HG03066 (cell line): Measurements from ENCODE around the gene CXXC1.
"Not testable (repeated sequence)": the region's sequence is repeated elsewhere in the genome, so short reads cannot be mapped to it uniquely, and the experiment has no call there.

Experiments
- ATAC-seq: cut with Tn5 transposase; IDR thresholded peaks from one replicate; pipeline ENCODE4 v1.9.1; 2021; ENCODE audit warnings: low read depth; ENCODE audit not compliant: unreplicated experiment

Gene CXXC1

DNA sequence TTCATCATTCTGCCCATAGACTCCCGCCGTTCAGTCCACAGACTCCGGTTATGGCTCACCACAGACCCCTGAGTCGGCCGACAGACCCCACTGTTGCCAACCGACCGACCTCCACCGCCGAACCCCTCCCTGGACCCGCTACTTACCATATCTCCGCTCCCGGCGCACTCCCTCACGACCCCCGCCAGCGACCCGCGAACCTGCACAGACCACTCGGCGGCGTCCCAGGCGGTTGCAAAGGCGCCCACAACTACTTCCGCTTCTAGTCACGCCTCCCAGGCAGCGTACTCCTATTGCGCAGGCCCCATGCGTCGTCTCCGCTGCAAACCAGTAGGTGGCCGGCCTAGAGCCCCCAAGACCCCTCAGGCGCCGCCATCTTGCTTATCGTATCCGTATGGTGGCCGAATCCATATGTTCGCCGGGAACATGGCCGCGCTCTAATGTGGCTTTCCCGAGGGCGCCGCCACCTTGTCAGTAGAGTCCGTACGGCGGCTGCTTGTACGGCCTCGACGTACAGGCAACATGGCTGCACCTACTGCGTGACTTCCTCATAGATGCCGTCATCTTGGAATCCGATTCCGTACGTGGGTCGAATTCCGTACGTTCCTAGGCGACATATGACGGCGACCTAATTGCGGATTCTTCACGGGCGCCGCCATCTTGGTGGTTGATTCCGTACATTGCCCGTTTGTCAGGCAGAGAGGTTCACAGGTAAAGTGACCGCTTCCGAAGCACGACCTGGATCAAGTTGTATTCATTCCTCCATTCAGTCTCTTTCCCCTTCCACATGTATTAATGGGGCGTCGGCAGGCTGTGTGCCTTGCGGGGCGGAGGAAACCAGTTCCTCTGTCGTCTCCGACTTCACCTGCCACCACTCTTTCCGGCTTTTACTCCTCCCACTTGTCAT, at the start of gene CXXC1:
Gene CXXC1, minus strand, starts transcription at position 252 of the 907 bp plus-strand sequence. Its CDS starts 103 bp downstream, at position 149.
- ATAC-seq, result peak; percentile 91

DNA sequence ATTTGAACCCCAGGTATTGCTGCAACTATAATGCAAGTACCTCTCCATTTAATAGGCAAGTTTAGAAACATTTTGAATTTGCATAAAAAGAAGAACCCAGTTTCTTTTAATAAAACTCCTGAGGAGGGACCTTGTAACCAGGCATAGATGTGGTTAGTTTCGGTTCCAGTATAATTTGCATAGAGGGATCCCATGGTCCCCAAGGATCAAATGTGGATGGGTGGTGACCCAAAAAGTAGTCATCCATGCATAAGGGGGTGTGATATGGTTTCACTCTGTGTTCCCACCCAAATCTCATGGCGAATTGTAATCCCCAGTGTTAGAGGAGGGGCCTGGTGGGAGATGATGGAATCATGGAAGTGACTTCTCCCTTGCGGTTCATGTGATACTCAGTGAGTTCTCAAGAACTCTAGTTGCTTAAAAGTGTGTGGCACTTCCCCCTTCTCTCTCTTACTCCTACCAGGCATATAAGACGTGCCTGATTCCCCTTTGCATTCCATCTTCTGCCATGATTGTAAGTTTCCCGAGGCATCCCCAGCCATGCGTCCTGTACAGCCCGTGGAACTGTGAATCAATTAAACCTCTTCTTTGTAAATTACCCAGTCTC, 47.2 kb upstream of the CXXC1 start:
- peak; percentile 81 for ATAC-seq

DNA sequence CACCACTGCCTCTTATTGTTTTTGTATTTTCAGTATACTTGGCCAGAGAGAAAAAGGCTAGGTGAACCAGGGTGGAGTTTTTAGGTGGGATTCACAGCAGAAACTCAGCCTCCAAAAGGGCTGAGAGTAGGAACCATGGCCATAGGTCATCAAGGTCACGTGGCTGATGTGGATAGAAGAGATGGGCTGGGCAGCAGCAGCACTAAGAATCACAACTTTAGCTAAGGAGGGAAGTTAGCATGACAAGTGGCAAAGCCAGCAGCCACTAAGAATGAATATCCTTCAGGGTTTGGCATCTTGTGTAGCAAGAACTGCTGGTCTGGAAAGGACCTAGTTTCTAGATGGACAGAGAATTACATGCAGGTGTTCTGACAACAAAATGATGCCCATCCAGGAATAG, 44.2 kb upstream of the CXXC1 start:
- no peak for ATAC-seq

DNA sequence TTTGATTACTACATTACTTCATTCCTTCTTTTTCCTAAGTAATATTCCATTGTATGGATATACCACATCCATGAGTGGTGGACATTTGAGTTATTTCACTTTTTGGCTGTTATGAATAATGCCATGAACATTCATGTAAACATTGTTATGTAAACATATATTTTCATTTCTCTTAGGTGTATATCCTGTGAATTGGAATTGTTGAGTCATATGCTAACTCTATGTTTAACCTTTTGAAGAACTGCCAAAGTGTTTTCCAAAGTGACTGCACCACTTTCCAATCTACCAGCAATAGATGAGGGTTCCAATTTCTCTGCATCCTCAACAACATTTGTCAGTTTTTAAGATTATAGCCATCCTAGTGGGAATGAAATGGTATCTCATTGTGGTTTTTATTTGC, 42.7 kb upstream of the CXXC1 start:
- ATAC-seq, result no peak

DNA sequence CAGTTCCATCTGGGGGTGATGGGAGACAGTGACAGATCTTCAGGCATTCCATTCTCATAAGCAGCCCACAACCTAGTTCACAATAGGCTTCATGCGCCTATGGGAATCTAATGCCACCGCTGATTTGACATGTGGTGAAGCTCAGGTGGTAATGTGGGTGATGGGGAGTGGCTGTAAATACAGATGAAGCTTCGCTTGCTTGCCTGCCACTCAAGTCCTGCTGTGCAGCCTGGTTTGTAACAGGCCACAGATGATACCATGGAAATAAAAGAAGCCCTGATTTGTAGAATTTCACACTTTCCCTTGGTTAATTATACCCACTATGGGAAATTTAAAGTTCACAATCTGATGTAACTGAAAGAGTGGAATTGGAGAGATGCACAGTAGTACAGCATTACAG, 40.5 kb upstream of the CXXC1 start:
- no peak for ATAC-seq

DNA sequence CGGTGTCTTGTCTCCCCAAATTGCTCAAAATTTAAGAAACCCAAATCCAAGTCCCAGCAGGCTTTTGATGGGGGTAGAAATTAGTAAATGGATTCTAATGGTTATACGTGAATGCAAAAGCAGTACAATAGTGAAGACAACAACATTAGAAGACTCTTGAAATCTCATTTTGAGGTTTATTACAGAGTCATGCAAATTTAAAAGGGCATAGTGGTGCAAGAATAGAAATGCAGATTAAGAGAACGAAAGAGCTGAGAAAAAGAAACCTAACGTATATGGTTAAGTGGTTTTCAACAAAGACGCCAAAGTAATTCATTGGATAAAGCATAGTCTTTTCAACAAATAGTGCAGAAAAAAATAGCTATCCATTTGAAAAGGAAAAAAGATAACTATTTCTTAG, 33.2 kb upstream of the CXXC1 start:
- no peak for ATAC-seq

DNA sequence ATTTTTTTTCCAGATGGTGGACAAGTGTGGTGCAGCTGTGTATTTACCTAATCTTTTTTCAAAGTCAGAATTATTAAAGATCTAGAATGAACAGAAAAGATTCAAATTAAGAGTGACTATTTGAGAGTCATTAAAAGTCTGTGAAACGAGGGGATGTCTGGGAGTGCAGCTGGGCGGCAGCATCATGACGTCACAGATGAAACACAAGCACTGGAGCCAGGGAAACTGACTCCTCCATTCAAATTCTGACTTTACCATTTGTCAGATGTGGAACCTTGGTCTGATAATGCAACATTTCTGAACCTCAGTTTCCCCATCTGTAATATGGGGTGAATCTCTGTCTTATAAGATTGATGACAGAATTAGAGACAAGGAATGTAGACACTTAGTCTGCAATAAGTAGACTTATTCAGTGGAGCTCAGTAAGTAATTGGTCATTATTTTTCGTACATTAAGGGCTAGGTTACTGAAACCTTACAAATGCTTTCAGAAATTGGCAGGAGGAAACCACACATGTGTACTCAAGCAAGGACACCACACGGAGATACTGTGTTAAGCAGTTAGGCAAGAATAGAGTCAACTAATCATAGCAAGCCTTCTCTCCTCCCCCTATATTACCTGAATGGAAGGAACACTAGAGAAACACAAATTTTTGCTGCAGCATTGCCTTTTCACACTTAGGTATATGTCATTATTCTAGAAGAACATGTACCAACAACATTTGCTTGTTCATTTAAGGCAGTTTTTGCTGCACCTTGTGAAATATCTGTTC, 27.8 kb upstream of the CXXC1 start:
- ATAC-seq, result peak; percentile 63

DNA sequence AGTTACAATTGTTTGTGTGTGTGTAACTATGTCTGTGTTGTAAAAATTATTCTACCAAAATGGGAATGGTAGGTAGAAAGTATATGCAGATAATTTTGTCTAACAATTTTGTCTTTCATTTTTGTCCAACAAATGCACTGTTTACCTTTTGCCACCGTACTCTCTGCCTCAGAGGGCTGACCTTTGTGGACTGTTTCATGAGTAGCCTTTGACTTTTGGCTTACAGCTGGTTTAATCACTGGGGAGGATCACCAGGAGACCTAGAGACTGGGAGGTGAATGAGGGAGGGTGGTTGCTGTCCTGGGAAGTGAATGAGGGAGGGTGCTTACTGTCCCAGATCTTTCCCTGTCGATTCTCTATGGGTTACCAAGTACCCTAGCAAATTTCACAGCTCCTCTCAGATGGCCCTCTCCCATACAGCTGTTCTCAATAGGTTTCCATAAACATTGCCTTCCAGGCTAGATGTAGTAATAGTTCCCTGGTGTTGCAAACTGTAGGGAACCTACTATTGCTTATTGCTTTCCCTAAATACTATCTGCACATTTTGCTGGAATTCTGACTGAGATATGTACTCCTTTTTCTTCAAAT, 26.5 kb upstream of the CXXC1 start:
- ATAC-seq, result no peak

DNA sequence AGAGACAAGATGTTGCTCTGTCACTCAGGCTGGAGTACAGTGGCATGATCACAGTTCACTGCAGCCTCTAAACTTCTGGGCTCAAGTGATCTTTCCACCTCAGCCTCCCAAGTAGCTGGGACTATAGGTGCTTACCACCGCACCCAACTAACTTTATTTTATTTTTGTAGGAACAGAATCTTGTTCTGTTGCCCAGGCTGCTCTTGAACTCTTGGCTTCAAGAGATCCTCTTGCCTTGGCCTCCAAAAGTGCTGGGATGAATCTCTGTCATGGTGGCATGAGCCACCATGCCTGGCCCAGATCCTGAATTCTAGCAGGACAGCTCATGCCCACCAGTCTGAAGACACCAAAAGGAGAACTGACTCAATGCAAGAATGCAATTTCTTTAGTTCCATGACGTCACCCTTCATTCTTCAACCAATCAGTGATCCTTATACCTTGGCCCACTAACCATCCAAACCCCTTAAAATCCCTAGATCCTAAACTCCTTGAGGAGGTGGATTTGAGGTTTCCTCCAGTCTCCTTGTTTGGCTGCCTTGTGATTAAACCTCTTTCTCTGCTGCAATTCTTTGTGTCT, 25.6 kb upstream of the CXXC1 start:
- peak; percentile 20 for ATAC-seq

DNA sequence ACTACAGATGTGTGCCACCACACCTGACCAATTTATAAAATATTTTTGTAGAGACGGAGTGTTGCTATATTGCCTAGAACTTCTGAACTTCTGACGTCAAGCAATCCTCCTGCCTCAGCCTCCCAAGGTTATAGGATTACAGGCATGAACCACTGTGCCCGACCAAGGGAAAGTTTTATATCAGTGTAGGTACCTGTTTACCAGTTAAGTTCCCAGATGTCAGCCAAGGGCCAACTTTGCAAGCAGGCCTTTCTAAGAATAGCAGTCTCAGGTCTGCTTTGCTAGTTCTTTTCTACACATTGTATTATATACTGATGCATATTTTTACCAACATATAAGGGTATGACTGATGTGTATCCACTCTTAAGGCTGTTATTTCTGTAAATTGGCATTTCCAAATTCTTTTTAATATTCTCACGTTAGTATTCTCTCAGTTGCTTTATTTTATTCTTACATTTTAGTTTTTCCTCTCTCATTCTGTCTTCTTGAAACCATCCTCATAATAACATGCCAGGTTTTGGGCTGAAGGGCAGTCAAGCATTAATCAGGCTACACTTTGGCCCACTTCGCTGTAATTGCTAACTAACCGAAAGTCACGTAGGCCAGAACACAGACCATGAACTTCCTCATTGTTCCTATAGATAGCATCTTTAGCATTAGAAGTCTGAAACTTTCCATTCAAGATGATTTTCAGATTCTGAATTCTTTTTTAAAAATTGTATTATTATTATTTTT, 25.0 kb upstream of the CXXC1 start:
- ATAC-seq, result peak; percentile 71

DNA sequence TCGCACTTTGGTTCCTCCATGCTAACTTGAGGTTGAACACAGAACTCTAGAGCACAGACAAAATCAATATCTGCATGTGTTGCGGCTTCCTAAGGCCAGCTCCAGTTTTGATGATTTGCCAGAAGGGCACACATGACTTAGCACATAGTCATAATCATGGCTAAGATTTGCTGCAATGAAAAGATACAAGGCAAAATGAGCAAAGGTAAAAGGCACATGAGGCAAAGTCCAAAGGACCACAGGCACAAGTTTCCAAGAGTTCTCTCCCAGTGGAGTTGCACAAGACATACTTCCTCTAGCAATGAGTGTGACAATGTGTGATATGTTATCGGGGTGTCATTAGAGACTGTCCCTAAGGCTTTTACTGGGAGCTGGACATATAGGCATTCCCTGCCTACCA, 24.2 kb upstream of the CXXC1 start:
- ATAC-seq, result no peak

DNA sequence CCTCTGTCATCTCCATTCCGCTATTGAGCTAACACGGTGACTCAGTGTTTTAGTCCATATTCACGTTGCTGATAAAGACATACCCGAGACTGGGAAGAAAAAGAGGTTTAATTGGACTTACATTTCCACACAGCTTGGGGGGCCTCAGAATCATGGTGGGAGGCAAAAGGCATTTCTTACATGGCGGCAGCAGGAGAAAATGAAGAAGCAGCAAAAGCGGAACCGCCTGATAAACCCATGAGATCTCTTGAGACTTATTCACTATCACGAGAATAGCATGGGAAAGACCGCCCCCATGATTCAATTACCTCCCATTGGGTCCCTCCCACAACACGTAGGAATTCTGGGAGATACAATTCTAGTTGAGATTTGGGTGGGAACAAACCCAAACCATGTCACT, 22.6 kb upstream of the CXXC1 start:
- ATAC-seq, result no peak

DNA sequence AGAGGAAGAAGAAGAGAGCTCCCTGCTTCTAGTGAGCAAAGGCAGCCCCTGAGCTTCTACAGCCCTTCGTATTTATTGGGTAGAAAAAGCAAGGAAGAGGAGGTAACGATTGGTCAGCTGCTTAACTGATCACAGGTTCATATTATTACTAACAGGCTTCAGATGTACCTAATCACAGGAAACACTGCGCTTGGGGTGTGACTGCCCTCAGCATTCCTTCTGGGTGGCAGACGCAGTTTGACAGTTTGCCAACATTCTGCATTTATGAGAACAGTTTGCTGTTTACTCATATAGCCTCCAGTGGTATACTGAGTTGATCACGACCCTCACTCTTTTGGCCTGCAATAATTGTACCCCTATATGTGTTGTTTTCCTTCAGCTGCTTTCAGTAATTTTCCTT, 21.4 kb upstream of the CXXC1 start:
- ATAC-seq, result not testable (repeated sequence)

DNA sequence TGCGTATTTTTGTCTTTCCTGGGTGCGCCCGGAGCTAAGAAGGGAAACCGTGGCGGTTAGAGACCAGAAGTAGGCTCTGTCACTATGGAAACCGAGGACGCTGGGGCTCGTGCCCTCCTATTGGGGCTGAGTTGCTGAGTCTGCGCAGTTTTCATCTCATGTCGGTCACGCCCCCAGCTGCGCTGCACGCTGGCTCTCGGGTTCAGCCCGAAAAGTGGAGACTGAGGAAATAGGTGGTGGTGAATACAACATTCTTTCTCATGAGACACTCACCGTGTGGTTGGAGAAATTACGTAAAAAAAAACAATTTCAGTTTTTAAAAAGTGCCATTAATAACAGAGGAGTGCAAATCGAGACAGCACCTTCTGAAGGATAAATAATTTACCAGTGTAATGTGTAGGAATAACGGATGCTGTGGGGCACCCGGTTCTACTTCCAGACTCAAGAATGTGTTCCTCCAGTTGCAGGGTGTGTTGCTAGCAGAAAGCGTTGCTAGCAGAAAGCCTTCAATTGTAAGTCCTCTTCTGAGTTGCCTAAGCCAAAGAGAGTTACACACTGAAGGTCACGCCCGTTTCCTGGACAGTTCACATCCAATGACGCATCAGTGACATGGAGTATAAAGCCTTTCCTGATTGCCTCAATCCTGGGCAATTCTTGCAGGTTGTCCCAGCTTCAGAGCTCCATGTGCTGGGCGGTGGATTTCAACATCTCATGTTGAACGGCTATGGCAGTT, 20.4 kb upstream of the CXXC1 start:
- ATAC-seq, result peak; percentile 88

DNA sequence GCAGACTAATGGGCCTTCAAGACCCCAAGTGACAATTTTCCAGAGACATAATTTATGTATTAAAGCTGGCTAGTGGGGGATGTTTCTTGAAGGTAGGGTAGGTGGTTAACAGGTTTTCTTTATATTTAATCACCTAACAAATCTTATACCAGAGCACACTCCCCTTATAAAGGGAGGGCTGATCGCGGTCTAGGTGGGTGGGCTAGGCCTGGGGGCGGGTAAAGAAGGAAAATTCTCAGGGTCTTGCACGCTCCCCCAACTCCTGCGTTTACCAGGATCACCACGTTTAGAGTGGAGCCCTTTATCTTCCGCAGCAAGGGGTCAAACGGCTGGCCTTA, 19.9 kb upstream of the CXXC1 start:
- no peak for ATAC-seq

DNA sequence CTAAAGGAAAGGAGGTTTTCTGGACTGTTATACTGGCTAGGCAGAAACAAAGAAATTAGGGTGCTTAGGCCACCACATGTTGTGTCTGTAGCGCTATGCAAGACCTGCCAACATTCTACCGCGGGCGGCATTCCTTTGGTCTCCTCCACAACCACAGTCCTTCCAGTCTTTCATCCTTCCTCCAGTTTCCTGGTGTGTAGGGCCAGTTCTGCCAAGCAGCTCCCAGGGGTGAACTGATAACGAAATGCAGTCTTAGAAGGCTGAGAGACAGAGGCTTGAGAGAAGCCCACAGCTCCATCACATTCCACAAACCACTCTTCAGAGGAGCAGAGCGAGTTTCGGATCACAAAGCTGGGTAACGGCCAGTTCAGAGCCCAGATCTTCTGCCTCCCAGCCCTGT, 19.5 kb upstream of the CXXC1 start:
- ATAC-seq, result no peak

DNA sequence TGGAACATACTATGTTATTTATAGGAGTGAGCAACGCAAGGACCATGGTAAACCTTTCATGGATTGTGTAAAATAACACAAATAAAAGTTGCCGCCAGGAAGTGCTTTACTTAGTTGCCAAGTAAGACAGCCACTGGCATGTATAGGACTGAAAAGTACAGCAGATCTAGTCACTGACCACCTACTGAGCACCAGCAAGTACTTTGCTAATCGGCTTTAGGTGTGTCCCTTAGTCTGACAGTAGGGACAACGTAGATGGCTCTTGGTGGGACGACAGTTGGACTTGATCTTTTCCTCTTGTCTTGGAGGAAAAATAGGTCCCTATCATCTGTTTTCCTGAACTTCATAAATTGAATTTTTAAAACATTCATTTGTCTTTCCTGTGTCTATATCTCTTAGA, 13.6 kb upstream of the CXXC1 start:
- no peak for ATAC-seq

DNA sequence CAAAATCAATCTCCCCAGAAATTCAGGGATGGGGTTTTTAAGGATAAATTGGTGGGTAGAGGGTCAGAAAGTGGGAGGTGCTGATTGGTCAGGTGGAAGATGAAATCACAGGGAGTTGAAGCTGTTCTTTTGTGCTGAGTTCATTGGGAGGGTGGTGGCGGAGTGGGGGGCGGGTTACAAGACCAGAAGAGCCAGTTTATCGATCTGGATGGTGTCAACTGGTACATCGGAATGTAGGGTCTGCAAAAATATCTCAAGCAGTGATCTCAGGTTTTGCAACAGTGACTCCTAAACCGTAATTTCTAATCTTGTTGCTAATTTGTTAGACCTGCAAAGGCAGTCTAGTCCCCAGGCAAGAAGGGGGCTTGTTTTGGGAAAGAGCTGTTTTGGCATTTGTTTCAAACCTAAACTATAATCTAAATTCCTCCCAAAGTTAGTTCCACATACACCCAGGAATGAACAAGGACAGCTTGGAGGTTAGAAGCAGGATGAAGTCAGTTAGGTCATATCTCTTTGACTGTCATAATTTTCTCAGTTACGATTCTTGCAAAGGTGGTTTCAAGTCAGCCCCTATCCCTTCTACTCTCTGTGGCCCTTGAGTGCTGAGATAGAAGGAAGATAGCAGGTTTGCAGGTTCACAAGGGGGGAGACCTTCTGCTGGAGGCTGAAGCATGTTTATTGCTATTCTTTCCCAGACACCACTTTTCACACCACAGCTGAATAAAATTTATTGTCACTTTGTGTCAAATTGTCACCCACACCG, 12.3 kb upstream of the CXXC1 start:
- ATAC-seq, result no peak
